Peyer's patch (tissue), 4 donors: ENCODE data around the gene PPP2R5C. TPM values are rescaled to one million over a fixed set of nuclear protein-coding genes. Genes with fewer than 3 reads are reported as not detected.
A peak's percentile ranks its signal among the peaks of the same experiment; 100 is the strongest.

Source experiments
- DNase-seq, 3 donors: peaks; one replicate each; pipeline ENCODE4 v3.0.0-alpha.2; 2017 to 2019
- H3K27ac ChIP-seq, 4 donors: fragments of 200-600 bp; sonication (generic); one replicate each; pipeline ENCODE4 v1.5.1; 2016 to 2019
- H3K27me3 ChIP-seq, 2 donors: fragments of 200-600 bp; sonication (generic); one replicate each; pipeline ENCODE4 v1.5.1; 2019
- H3K36me3 ChIP-seq, 3 donors: fragments of 200-600 bp; sonication (generic); one replicate each; pipeline ENCODE4 v1.5.1; 2016 to 2019
- H3K4me1 ChIP-seq, 4 donors: fragments of 200-600 bp; sonication (generic); one replicate each; pipeline ENCODE4 v1.5.1; 2016 to 2019
- H3K4me3 ChIP-seq, 4 donors: fragments of 200-600 bp; sonication (generic); 1 replicate in 3 of 4; 2 replicates in 1 of 4; pipeline ENCODE4 v1.5.1; 2016 to 2019; ENCODE audit warnings: mild to moderate bottlenecking in 1 of 4
- H3K9me3 ChIP-seq, 4 donors: fragments of 200-600 bp; sonication (generic); one replicate each; pipeline ENCODE4 v1.5.1; 2016 to 2019; ENCODE audit warnings: mild to moderate bottlenecking in 1 of 4
- POLR2A ChIP-seq, 2 donors: fragments of 450-650 bp; IDR thresholded peaks; one replicate each; pipeline ENCODE4 v1.5.1; 2017; ENCODE audit warnings: antibody characterized with exemption in 2 of 2, mild to moderate bottlenecking in 2 of 2, moderate library complexity in 2 of 2
- total RNA-seq, 4 donors: library from RNA; depleted of rRNA; stranded (reverse); fragments of >200 nt; gene quantifications; one replicate each; pipeline ENCODE4 v1.1.0, GENCODE V29; 2016
- TF ChIP-seq, protein P1 (sequence below), 6 experiments: fragments of 450-650 bp in 4 of 6; fragments of 200-600 bp in 2 of 6; sonication (generic) in 1 of 6; IDR thresholded peaks; one replicate each; pipeline ENCODE4 v1.5.1; 2017 to 2019; ENCODE audit warnings: antibody characterized with exemption in 6 of 6, mild to moderate bottlenecking in 3 of 6, moderate library complexity in 1 of 6

PPP2R5C gene
- total RNA-seq, 4 donors from 2014 or later, result 87.6 to 137 (median 91.9) TPM

- no peak overlapping the region for H3K27ac ChIP-seq
- H3K9me3 ChIP-seq, result no peaks in the 10 kb centered on the region
- peaks cover 0 to 13% (median 7%) of the 10 kb centered on the region in 4 donors for H3K4me1 ChIP-seq
- DNase-seq, result peak in 1 of 3 donors; percentile 37
- H3K36me3 ChIP-seq, result no peaks in the 10 kb centered on the region
- H3K27me3 ChIP-seq, result no peaks in the 10 kb centered on the region
- TF ChIP-seq POLR2A (IDR thresholded peaks at IDR 0.05), result no peak
- TF ChIP-seq, protein P1, sequence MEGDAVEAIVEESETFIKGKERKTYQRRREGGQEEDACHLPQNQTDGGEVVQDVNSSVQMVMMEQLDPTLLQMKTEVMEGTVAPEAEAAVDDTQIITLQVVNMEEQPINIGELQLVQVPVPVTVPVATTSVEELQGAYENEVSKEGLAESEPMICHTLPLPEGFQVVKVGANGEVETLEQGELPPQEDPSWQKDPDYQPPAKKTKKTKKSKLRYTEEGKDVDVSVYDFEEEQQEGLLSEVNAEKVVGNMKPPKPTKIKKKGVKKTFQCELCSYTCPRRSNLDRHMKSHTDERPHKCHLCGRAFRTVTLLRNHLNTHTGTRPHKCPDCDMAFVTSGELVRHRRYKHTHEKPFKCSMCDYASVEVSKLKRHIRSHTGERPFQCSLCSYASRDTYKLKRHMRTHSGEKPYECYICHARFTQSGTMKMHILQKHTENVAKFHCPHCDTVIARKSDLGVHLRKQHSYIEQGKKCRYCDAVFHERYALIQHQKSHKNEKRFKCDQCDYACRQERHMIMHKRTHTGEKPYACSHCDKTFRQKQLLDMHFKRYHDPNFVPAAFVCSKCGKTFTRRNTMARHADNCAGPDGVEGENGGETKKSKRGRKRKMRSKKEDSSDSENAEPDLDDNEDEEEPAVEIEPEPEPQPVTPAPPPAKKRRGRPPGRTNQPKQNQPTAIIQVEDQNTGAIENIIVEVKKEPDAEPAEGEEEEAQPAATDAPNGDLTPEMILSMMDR (IDR thresholded peaks at IDR 0.05), result no peak
- no peak overlapping the region for H3K4me3 ChIP-seq
These were observed 189.2 kb downstream of the PPP2R5C start for GRCh38 chr14:101950516-101951215.

DNA sequence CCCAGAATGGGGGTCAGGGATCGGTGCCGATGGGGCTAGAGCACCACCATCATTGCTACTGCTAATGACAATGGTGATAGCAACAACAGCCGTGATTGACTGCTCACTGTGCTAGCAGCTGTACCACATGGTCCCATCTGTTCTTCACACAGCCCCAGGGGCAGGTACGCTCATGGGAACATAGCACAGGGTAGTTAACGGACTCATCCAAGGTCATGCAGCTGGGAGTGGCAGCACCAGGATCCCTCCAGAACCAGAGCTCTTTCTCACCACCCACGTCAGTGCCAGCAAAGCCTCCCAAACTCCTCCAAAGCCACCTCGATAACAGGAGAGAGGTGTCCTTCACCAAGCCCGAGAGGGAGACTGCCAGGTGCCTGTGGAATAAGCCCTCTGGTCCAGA lies 191.6 kb downstream of the PPP2R5C start:
- peak in 2 of 3 donors; percentile 23 to 28 for DNase-seq
- no peak for TF ChIP-seq POLR2A (IDR thresholded peaks at IDR 0.05)
- TF ChIP-seq, protein P1 (IDR thresholded peaks at IDR 0.05), result no peak
- Histone ChIP-seq H3K4me1 (peaks cover 0 to 13% (median 7%) of the 10 kb centered on the region in 4 donors), H3K4me3 (no peak overlapping the region), H3K27me3 (no peaks in the 10 kb centered on the region), H3K9me3 (no peaks in the 10 kb centered on the region), H3K27ac (no peak overlapping the region), H3K36me3 (no peaks in the 10 kb centered on the region)

DNA sequence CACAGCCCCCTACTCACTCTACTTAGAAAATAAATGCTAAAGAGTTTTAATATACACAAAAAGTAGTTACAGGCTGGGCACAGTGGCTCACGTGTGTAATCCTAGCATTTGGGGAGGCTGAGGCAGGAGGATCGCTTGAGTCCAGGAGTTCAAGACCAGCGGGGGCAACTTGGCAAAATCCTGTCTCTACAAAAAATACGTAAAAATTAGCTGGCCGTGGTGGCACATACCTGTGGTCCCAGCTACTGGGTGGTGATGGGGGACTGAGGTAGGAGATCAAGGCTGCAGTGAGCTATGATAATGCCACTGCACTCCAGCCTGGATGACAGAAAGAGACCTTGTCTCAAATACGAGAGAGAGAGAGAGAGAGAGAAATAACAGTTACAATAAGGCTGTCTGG lies 193.0 kb downstream of the PPP2R5C start:
- no peak for DNase-seq
- Histone ChIP-seq H3K4me3 (no peak overlapping the region), H3K27ac (no peak overlapping the region), H3K27me3 (no peaks in the 10 kb centered on the region), H3K9me3 (no peaks in the 10 kb centered on the region), H3K4me1 (peaks cover 0 to 6% (median under 1%) of the 10 kb centered on the region in 4 donors), H3K36me3 (no peaks in the 10 kb centered on the region)
- TF ChIP-seq, protein P1 (IDR thresholded peaks at IDR 0.05), result no peak
- no peak for TF ChIP-seq POLR2A (IDR thresholded peaks at IDR 0.05)

GRCh38 chr14:101955695-101956161 lies 194.2 kb downstream of the PPP2R5C start:
- no peaks in the 10 kb centered on the region for H3K9me3 ChIP-seq
- no peaks in the 10 kb centered on the region for H3K4me1 ChIP-seq
- H3K4me3 ChIP-seq, result no peak overlapping the region
- no peak overlapping the region for H3K27ac ChIP-seq
- peak in 1 of 3 donors; percentile 41 for DNase-seq
- no peaks in the 10 kb centered on the region for H3K36me3 ChIP-seq
- no peaks in the 10 kb centered on the region for H3K27me3 ChIP-seq
- no peak for TF ChIP-seq POLR2A (IDR thresholded peaks at IDR 0.05)
- TF ChIP-seq, protein P1 (IDR thresholded peaks at IDR 0.05), result no peak

DNA sequence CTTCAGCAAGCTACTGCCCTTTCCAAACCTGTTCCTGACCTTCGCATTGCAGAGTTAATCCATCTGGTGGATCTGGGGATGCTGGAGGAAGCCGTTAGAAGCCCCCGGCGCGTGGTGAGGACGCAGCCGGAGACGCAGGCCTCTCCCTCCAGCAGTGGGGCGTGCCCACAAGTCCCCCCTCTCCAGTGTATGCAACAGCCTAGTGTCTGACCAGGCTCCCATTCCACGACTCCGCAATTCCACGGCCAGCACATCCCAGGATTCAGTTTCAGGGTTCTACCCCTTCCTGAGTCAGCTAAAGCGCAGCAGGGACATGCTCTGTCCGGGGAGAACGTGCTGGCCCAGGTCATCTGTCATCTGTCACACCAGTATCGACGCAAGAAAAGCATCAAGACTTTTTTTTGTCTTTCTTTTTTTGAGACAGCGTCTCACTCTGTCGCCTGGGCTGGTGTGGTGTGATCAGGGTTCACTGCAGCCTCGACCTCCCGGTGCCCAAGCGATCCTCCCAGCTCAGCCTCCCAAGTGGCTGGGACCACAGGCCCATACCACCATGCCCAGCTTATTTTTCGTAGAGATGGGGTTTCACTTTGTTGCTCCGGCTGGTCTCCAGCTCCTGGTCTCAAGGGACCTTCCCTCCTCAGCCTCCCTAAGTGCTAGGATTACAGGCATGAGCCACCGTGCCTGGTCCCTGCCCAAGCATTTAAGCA lies 194.8 kb downstream of the PPP2R5C start:
- H3K4me3 ChIP-seq, result no peak overlapping the region
- no peaks in the 10 kb centered on the region for H3K9me3 ChIP-seq
- H3K4me1 ChIP-seq, result peaks cover 0 to 2% (median 0%) of the 10 kb centered on the region in 4 donors
- no peak overlapping the region for H3K27ac ChIP-seq
- no peaks in the 10 kb centered on the region for H3K36me3 ChIP-seq
- peak in 1 of 3 donors; percentile 31 for DNase-seq
- no peaks in the 10 kb centered on the region for H3K27me3 ChIP-seq
- TF ChIP-seq, protein P1 (IDR thresholded peaks at IDR 0.05), result no peak
- TF ChIP-seq POLR2A (IDR thresholded peaks at IDR 0.05), result no peak
